Activated naive CD4-positive, alpha-beta T cell treated with anti-CD3 and anti-CD28 coated beads for 36 hours (primary cell): ENCODE data around the gene CFAP100. TPM values are rescaled to one million over a fixed set of nuclear protein-coding genes. Genes with fewer than 3 reads are reported as not detected.

Source experiments
- CTCF ChIA-PET: fragments of 350-600 bp; sonication (Branson Sonifier 250); formaldehyde crosslinking; loops from one replicate; lab custom pipeline; 2021; ENCODE audit warnings: antibody characterized with exemption; lab: Charles Lee
- DNase-seq: peaks from one replicate; pipeline ENCODE4 v3.0.0-alpha.2; 2020
- H3K27ac Mint-ChIP-seq: one replicate; pipeline ENCODE4 v1.8.0; 2021; ENCODE audit warnings: mild to moderate bottlenecking, mixed read lengths
- H3K27me3 Mint-ChIP-seq: one replicate; pipeline ENCODE4 v1.8.0; 2021; ENCODE audit warnings: low read depth, mixed read lengths
- H3K36me3 Mint-ChIP-seq: one replicate; pipeline ENCODE4 v1.8.0; 2021; ENCODE audit warnings: low read depth, mixed read lengths
- H3K4me1 Mint-ChIP-seq: one replicate; pipeline ENCODE4 v1.8.0; 2021; ENCODE audit warnings: low read depth, mixed read lengths
- H3K4me3 Mint-ChIP-seq: one replicate; pipeline ENCODE4 v1.8.0; 2021; ENCODE audit warnings: mild to moderate bottlenecking, moderate library complexity, mixed read lengths
- H3K9me3 Mint-ChIP-seq: one replicate; pipeline ENCODE4 v1.8.0; 2021; ENCODE audit warnings: mixed read lengths
- intact Hi-C: fragments of 100-400 bp; cut with micrococcal nuclease; formaldehyde crosslinking; loops from one replicate; pipeline ENCODE4 v1.15.1; 2023
- total RNA-seq, 2 experiments: library from RNA; stranded (reverse); gene quantifications; one replicate each; pipeline ENCODE4 v1.2.3, GENCODE V29; 2021

Gene CFAP100
- total RNA-seq, 2 experiments from 2014 or later, result not detected

DNA sequence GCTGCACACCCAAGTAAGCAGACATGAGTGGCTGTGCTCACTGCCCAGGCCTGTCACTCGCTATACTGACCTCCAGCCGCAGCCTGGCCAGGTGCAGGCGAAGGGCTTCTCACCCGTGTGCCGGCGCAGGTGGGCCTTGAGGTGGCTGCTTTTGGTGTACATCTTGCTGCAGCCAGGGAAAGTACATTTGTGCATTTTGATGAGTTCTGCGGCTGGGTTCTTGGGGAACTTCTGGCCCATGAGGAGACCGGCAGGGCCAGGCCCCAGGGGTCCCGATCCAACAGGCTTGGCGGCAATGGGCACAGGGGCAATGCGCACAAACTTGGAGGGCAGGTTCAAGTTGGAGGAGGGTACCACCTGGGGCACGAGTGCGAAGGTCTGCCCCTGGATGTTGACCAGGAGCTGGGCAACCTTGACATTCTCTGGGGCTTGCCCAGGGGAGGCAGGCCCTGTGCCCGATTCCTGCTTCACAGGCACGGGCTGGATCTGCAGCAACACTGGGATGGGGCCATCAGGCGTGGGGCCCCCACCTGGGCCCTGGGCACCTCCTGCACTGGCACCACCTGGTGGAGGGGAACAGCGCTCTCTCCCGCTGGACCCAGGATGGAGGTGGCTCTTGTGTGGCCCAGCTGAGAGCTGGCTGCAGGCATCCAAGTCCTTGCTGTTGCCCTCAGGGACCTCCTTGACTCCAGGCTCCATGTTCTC is 42.8 kb upstream of the CFAP100 start:
- H3K4me3 Mint-ChIP-seq, result no peak overlapping the region
- no peak overlapping the region for H3K27ac Mint-ChIP-seq
- H3K9me3 Mint-ChIP-seq, result no peaks in the 10 kb centered on the region
- DNase-seq, result no peak
- H3K27me3 Mint-ChIP-seq, result peaks cover 10% of the 10 kb centered on the region
- intact Hi-C loops, result loop anchor here (10.0 kb wide), 1 partner anchor 633 kb away; the partner anchor contains the start of gene PLXNA1
- CTCF ChIA-PET, result interaction anchor here (0.6 kb wide), 1 partner anchor 1163 kb away, joined by 3 read pairs; no protein-coding TSS in a partner anchor
- no peaks in the 10 kb centered on the region for H3K36me3 Mint-ChIP-seq
- peaks cover 4% of the 10 kb centered on the region for H3K4me1 Mint-ChIP-seq

DNA sequence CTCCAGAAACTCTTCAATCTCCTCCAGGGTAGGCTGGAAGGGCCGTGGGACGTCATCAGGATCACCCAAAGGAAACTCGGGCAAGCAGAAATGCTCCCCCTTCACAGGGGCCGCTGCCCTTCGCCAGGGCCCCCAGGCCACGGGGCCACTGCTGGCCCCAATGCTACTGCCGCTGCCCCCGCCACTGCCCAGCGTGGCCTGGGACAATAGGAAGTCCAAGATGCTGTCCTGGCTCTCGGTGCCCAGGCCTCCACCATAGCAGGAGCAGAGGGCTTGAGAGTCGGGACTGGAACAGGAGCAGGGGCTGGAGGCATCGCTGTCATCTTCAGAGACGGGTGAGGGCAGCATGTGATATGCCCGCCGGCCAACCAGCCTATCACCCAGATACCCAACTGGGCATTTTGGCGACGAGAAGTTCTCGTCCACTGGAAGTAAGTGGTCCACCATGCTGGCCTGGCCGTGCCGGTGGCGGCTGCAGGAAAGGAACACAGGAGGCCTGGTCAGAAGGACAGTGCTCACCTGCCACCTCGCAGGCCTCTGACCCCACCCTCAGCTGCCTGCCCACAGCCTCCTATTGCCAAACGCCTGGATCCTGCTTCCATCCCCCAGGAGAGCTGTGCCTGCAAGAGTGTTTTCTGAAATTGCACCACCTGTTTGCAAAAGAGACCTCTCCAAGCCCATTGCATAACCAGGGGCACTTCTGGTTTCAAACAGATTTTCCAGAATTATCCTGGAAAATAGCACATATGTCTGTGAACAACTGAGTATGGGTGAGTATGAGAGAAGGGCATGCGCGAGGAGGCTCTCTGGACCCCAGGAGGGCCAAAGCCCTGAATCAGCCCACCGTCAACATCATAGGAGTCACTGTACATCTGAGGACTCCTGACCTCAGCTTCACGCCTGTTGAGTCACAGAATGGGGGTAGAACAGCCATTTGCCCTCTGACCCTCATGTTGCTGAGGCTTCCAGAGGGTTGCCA is 41.9 kb upstream of the CFAP100 start:
- peaks cover 6% of the 10 kb centered on the region for H3K4me1 Mint-ChIP-seq
- H3K27ac Mint-ChIP-seq, result no peak overlapping the region
- no peaks in the 10 kb centered on the region for H3K36me3 Mint-ChIP-seq
- no peaks in the 10 kb centered on the region for H3K9me3 Mint-ChIP-seq
- intact Hi-C loops, result loop anchor here (10.0 kb wide), 1 partner anchor 632 kb away; the partner anchor contains the start of gene PLXNA1
- CTCF ChIA-PET, result interaction anchor here (0.5 kb wide), 1 partner anchor 22 kb away, joined by 3 read pairs; no protein-coding TSS in a partner anchor
- DNase-seq, result no peak
- no peak overlapping the region for H3K4me3 Mint-ChIP-seq
- H3K27me3 Mint-ChIP-seq, result peaks cover 13% of the 10 kb centered on the region

DNA sequence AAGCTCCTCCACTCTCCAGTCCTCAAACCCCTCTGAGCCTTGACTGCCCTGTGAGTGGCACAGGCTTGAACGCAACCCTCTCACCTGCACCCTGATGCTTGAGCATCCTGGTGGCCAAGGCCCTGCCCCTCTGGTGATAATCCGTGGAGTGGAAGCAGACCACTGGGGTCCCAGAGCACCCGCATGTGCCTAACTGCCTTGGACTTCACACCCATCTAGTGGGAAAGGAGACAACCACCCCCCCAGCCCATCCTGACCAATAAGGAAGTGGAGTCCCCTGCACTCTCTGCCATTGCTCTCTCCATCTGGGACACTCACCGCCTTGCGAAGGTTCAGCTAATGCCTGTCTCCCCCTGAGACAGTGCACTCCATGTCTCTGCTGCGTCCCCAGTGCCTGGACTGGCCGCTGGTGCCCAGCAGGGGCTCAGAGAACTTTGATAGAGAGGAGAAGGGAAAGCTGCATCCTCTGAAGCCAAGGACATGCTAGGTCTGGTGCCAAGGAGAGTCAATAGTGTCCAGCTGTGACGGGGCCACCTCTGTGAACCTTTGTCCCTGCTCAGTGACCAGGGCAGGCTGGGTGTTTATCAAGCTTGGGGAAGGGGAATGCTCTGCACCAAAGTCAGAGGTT is 40.9 kb upstream of the CFAP100 start:
- no peak for DNase-seq
- peaks cover 21% of the 10 kb centered on the region for H3K27me3 Mint-ChIP-seq
- CTCF ChIA-PET, result no interaction called here
- H3K4me3 Mint-ChIP-seq, result no peak overlapping the region
- no peaks in the 10 kb centered on the region for H3K9me3 Mint-ChIP-seq
- no peaks in the 10 kb centered on the region for H3K36me3 Mint-ChIP-seq
- peaks cover 10% of the 10 kb centered on the region for H3K4me1 Mint-ChIP-seq
- H3K27ac Mint-ChIP-seq, result no peak overlapping the region
- intact Hi-C loops, result loop anchor here (10.0 kb wide), 1 partner anchor 631 kb away; the partner anchor contains the start of gene PLXNA1

DNA sequence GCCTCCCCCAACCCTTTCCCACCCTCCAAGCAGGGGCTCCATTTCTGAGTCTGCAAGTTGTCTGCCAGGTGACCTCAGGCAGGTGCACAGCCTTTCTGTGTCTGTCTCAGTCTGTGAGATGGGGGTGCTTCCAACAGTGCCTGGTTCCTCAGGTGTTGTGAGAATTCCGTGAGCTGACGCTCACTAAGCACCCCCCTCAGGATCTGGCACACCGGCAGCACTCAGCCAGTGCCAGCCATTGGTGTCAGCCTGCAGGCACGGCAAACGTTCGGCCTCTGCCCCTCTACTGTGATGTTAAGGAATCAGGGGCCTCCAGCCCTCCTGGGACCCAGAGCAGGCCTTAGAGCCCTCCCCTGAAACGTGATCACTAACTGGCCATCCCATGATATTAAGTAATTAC is 39.9 kb upstream of the CFAP100 start:
- intact Hi-C loops, result loop anchor here (5.0 to 10.0 kb wide), 2 partner anchors 272 to 630 kb away; partner anchors contain the start of genes PLXNA1 and SLC41A3
- H3K4me3 Mint-ChIP-seq, result no peak overlapping the region
- H3K9me3 Mint-ChIP-seq, result no peaks in the 10 kb centered on the region
- H3K27ac Mint-ChIP-seq, result no peak overlapping the region
- peaks cover 10% of the 10 kb centered on the region for H3K4me1 Mint-ChIP-seq
- DNase-seq, result no peak
- no peaks in the 10 kb centered on the region for H3K36me3 Mint-ChIP-seq
- CTCF ChIA-PET, result no interaction called here
- peaks cover 29% of the 10 kb centered on the region for H3K27me3 Mint-ChIP-seq

DNA sequence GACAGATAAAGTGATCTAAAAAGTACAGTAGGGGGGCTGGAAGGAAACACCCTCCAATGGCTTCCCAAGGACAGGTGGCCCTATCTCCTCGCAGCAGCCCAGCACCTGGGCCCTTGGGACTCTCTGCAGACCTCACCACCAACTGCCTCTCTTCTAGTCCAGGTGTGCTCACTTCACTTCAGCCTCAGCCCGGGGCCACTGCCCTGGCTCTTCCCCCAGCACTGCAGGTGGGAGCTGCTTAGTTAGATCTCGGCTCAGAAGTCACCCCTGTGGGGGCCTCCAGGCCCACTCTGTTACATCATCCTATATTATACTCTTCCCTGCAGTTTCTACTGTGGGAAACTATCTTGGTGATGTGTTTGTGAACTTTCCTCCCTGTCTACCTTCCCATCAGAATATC is 39.5 kb upstream of the CFAP100 start:
- CTCF ChIA-PET, result no interaction called here
- Mint-ChIP-seq H3K27me3 (peaks cover 34% of the 10 kb centered on the region), H3K36me3 (no peaks in the 10 kb centered on the region), H3K4me3 (no peak overlapping the region), H3K27ac (no peak overlapping the region), H3K4me1 (peaks cover 10% of the 10 kb centered on the region), H3K9me3 (no peaks in the 10 kb centered on the region)
- intact Hi-C loops, result loop anchor here (5.0 to 10.0 kb wide), 2 partner anchors 273 to 630 kb away; partner anchors contain the start of genes PLXNA1 and SLC41A3
- no peak for DNase-seq

DNA sequence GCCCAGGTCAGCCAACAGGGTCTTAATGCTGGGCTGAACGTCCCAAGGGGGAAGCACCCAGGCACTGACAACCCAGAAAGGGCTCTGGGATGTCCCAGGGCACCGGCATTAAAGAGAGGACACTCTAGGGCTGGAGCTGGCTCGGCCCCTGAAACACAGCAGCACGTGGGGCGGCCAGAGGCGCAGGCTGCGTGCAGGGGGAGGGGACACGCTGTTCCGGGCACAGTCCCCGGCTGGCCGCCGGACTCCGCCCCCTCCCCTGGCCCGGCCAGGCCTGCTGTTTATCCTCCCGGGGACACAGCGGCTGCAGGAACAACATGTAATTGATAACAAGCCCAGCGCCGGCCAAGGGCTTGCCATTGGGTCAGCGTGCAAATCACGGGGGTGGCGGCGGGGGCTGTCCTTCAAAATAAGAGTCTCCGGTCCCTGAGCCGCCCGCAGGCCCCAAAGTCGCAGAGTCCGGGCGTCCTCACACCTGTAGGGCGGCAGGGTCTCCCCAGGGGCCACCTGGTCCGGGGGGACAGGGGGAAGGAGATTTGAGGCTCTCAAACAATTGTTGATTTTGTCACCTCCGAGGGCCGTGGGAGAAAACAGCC is 38.8 kb upstream of the CFAP100 start:
- CTCF ChIA-PET, result no interaction called here
- no peaks in the 10 kb centered on the region for H3K9me3 Mint-ChIP-seq
- no peak overlapping the region for H3K27ac Mint-ChIP-seq
- peaks cover 36% of the 10 kb centered on the region for H3K27me3 Mint-ChIP-seq
- H3K4me1 Mint-ChIP-seq, result peaks cover 10% of the 10 kb centered on the region
- intact Hi-C loops, result loop anchor here (2.0 to 10.0 kb wide), 3 partner anchors 119 to 629 kb away; partner anchors contain the start of genes PLXNA1, SLC41A3 and ZXDC
- DNase-seq, result no peak
- no peaks in the 10 kb centered on the region for H3K36me3 Mint-ChIP-seq
- H3K4me3 Mint-ChIP-seq, result peak overlapping the region; percentile 82

DNA sequence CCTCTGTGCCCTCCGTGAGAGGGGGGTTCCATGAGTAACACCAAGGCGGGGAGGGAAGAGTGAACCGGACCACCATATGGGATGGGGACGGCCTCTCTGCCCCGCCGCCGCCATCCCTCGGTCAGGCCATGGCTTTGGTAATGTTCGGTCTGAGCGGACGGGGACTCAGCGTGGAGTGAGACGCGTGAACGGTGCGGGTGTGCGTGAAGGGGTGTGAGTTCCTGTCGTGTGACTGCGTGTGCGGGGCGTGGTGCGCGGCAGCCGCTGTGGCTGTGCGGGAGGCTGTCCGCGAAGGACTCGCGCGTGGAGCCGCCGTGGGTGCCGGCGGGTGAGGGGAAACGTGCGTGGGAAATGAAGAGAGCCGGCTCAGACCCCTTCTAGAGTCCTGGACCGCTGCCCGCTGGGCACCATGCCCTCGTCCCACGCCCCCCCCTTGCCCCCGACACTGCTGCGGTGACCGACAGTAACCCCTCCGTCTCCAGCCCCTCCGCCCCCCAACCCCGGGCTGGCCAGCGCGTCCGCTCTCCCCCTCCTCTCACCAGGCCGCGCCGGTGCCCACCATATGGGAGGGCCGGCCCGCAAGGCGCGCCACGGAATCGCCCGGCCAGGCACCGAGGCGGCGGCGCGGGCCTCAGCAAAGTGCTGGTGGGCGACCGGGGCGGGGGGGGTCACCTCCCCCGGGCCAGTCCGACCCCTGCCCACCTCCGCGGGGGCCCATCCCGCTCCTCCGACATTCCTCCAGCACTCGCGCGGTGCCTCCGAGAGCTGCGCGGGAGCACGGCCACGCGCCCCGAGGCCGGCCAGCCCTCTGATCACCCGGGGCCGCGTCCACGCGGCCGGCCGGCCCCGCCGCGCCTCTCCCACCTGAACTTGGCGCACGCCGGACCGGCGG is 38.1 kb upstream of the CFAP100 start:
- Mint-ChIP-seq H3K36me3 (no peaks in the 10 kb centered on the region), H3K9me3 (no peaks in the 10 kb centered on the region), H3K4me1 (peaks cover 10% of the 10 kb centered on the region), H3K4me3 (peak overlapping the region; percentile 82), H3K27ac (peak overlapping the region; percentile 65), H3K27me3 (peaks cover 41% of the 10 kb centered on the region)
- intact Hi-C loops, result loop anchor here (1.0 to 10.0 kb wide), 4 partner anchors 118 to 628 kb away; partner anchors contain the start of genes PLXNA1, SLC41A3 and ZXDC
- no peak for DNase-seq
- CTCF ChIA-PET, result no interaction called here

DNA sequence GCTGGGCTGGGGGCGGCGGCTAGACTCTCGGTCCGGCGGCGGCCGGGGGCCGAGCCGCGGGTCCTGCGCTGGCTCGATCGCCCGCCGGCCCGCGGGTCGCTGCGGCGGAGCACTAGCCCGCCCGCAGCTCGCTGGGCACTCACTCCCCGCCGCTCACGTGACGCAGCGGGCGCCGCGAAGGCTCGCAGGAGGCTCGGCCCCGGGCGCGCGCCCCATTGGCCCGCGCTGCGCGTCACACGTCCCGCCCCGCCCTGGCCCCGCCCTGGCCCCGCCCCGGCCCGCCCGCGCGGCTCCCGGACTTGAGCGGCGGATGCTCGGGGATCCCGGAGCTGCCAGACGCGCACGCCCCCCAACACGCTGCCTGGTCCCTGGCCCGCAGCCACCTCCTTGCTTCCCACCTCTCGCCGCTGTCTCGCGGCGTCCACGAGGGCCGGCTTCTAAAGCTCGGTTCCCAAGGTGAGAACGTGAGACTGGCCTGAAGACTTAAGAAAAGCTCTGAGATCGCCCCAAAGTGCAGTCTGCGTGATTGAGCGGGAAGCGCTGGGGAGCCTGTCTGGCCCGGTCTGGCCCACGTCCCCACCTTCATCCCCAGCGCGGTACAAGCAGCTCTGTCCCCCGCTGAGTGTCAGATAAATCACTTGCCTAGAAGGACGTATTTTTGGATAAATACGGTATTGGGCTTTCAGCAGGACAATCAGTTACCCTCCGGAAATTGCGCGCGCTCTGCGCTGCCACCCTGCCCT is 37.2 kb upstream of the CFAP100 start, which contains the start of gene KLF15:
Gene KLF15 (minus strand): TSS at position 114 of the 743 bp plus-strand sequence. CDS start 4,486 bp downstream, outside the sequence.
- peaks cover 10% of the 10 kb centered on the region for H3K4me1 Mint-ChIP-seq
- intact Hi-C loops, result loop anchor here (1.0 to 10.0 kb wide), 4 partner anchors 117 to 627 kb away; partner anchors contain the start of genes PLXNA1, SLC41A3 and ZXDC
- peaks cover 41% of the 10 kb centered on the region for H3K27me3 Mint-ChIP-seq
- no peaks in the 10 kb centered on the region for H3K36me3 Mint-ChIP-seq
- peak within 1 kb of the TSS; percentile 82 for H3K4me3 Mint-ChIP-seq
- no peaks in the 10 kb centered on the region for H3K9me3 Mint-ChIP-seq
- peak within 1 kb of the TSS; percentile 65 for H3K27ac Mint-ChIP-seq
- peak; percentile 76 for DNase-seq
- CTCF ChIA-PET, result no interaction called here

DNA sequence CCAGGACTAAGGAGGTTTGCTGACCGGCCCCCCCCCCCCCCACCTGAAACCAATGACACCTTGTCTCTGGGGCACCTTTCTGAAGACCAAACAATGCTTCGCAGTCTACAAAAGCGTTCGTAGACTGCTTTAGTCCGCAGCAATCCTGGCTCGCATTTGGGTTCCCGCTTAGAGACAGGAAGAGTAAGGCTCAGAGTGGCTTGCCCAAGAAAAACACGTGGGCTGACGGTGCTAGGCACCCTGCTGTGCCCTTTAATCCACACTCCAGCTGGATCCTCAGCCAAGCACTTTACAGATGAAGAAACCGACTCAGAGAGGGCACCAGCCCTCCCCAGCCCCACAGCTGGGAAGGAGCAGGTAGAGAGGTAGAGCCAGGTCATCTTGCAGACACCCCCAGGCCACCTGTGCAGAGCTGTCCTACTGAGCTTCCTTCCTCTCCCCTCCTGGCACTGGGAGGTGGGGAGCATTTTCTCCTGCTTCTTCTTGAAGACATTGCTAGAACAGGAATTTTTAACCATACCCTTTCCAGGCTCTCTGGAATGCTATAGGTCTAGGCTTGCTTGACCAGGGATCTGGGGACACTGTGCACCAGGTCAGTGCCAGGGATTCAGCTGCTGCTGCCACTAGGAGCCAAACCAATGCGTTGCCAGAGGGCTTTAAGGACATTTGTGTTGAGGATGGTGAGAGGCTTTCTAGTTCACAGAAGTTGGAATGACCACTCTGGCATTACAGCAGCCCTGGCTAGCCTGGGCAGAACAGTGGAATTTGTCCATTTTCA is 36.5 kb upstream of the CFAP100 start:
- H3K4me1 Mint-ChIP-seq, result peaks cover 10% of the 10 kb centered on the region
- DNase-seq, result no peak
- intact Hi-C loops, result loop anchor here (5.0 to 10.0 kb wide), 2 partner anchors 276 to 627 kb away; partner anchors contain the start of genes PLXNA1 and SLC41A3
- no peaks in the 10 kb centered on the region for H3K36me3 Mint-ChIP-seq
- H3K4me3 Mint-ChIP-seq, result peak overlapping the region; percentile 77
- H3K27ac Mint-ChIP-seq, result no peak overlapping the region
- H3K27me3 Mint-ChIP-seq, result peaks cover 41% of the 10 kb centered on the region
- no peaks in the 10 kb centered on the region for H3K9me3 Mint-ChIP-seq
- CTCF ChIA-PET, result no interaction called here
